Hippocampal formation (tissue), 2 donors: ENCODE results near the gene PTGDS.

Experiments used
- DNase-seq, 2 donors: peaks; one replicate each; lab custom pipeline; 2025; lab: John Stamatoyannopoulos, UW

PTGDS gene

DNA sequence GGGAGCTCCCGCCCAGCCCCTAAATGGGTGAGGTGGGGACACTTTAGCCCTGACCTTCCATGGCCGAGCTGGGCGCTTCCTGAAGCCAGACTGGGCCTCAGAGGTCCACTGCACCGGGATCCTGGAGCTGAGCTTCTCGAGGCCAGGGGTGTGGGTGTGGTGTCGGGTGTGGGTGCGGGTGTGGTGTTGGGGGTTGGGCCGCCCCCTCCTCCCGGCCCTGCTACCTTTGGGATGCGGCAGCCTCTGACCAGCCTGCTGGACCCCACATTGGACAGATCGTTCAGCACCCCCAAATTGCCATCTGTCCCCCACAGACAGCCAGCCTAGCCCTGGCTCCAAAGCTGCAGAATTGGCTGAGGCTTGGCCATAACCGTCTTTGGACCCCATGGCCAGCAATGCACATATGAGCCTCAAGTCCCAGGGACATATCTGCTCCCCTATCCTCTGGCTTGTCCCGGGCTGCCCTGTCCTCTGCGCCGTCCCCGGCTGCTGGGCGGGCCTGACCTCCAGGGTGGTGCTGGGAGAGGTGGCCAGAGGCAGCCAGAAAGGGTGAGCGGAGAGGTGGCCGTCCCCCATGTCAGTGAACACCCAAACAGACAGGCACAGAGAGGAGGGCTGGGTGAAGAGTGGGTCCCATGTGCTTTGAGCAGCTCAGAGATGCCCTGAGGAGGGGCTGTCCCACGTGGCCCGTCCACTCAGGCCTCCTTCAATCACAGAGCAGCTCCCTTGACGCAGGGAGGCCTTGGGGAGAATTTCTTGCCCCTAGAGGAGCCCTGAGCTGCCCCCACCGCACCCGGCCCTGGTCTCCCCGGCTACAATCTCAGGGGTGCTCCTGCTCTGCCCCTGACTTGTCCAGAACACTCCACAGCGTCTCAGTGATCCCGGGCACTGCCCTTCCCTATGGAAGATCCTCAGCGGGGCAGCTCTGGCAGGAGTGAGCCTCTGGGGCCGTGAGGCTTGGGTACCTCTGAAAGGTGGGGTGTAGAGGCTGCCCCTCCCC lies 3.4 kb upstream of the PTGDS start:
- DNase-seq: no peak

DNA sequence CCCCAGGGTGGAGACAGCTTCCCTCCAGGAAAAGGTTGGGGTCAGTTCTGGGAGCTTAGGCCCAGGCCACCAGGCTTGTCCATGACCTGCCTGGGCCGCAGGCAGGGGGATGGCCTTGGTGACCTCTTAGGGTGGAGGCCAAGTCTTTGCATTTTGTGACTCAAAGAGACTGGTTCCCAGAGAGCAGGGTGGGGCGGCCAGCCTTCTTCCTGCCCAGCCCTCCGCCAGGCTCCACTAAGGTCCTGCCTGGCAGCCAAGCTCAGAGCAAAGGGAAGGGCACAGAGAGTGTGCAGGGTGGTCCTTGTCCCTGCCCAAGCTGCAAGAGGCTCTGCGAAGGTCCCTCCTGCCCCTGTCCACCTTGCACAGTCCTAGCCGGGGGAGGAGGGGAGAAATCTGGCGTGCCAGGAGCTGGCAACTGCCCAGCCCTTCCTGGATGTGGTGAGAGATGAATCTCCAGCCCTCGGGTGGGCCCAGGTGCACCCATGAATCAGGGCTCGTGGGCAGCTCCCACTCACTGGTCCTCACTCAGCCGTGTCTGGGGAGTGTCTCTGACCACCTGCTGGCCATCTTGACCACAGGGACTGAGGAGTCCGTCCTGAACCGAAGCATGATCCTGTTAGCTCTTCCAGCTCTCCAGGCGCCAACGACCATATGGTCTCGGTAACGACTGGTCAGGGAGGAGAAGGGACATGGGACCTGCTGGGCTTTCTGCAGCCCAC lies 2.3 kb upstream of the PTGDS start:
- DNase-seq: no peak

DNA sequence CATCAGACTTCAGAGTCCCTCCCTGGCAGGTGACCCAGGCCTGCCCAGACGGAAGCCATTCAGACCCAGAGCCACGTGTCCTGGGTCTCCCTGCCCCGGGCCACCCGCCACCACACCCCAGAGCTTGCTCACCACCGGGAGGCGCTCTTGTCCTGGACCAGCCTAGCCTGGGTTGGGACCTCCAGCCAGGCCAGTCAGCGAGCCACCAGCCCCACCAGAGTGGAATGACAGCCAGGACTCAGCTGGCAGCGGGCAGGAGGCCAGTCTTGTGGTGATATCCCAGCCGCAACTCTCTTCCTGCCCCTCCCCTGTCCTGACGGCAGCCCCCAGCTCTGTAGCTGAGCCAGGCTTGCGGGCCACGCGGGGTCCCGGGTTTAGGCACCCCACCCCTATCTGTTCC lies 1.7 kb upstream of the PTGDS start:
- DNase-seq: peak; percentile 36 to 83

DNA sequence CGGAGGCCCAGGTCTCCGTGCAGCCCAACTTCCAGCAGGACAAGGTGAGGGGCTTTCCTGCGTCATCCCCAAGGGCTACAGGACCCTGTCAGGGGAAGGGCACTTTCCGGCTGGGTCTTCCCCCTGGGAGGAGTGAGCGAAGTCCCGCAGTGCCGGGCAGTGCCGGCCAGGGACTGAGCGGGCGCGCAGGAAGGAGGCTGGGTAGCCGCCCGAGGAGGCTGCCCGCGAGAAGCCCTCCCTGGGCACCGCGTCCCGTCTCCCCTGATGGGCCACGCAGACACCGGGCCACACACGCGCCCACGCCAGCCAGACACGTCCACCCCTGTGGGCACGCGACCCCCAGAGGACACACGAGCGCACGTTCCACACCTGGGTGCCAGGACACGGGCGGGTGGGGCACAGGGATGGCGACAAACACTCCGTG lies 357 bp downstream of the PTGDS start:
- DNase-seq: no peak

DNA sequence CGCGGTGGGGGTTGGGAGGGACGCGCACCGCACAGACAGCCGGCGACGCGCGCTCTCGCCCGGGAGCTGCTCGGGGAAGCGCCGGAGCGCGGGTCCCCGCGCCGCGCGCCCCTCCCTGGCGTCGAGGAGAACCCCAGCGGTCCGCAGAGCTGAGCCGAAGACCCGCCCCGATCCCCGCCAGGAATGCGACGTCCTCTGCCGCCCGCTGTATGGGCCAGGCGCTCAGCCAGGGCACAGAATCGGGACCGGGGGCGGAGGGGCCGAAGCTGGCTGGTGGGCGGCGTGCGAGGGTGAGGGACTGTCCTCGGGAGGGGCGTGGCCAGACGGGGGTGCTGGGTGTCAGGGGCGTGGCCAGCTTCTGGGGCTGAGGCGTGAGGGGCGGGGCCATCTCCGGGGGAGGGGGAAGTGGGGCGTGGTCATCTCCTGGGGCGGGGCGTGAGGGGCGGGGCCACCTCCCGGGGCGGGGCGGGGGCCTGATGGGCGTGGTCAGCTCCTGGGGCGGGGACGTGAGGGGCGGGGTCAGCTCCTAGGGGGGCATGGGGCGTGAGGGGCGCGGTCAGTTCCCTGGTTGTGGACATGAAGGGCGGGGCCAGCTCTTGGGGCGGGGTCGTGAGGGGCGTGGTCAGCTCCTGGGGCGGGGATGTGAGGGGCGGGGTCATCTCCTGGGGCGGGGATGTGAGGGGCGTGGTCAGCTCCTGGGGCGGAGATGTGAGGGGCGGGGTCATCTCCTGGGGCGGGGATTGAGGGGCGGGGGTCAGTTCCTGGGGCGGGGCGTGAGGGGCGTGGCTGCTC lies 965 bp downstream of the PTGDS start:
- DNase-seq: peak; percentile 88 to 95

DNA sequence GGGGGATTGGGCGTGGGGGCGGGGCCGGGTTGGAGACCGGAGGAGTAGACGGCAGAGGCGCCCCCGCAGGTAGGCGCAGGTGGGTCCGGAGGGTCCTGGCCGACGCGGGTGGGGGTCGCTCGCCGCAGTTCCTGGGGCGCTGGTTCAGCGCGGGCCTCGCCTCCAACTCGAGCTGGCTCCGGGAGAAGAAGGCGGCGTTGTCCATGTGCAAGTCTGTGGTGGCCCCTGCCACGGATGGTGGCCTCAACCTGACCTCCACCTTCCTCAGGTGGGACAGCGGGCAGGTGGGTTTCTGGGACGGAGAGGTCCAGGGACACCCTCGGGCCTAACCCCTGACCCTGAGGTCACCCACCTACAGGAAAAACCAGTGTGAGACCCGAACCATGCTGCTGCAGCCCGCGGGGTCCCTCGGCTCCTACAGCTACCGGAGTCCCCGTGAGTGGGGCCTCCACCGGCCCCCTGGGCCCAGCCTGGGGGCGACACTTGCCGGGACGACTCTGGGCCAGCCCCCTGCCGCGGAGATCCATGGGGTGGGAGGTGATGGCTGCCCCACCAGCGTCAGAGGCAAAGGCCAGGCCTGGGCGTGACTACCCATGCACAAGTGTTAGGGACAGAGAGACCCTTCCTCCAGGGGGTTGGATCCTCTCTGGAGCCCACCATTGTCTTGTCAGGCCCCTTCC lies 1.7 kb downstream of the PTGDS start:
- no peak for DNase-seq

DNA sequence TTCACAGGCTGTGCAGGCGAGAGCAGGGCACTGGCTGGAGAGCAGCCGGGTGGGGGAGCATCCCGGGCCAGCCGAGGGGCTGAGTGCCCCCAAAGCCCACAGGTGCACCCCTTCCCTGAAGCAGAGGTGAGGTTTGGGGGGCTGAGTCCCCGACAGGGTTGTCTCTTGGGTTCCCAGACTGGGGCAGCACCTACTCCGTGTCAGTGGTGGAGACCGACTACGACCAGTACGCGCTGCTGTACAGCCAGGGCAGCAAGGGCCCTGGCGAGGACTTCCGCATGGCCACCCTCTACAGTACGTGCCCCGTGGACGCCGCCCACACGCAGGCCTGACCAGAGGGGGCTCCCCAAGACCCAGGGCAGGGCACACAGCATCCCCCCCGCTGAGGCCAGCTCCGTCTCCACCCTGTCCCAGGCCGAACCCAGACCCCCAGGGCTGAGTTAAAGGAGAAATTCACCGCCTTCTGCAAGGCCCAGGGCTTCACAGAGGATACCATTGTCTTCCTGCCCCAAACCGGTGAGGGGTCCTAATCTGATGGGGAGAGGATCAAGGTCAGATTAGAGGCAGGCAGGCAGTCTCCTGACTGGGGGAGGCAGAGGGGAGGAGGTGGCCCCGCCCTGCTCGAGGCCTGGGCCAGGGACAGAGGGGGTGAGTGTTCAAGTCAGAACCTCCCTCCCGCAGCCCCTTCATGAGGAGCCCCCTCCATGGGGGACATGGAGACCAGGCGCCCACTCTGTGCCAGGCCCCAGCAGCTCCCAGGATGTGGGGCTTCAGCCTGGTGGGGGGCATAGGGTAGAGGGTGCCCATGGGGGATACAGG lies 2.7 kb downstream of the PTGDS start:
- DNase-seq: no peak

DNA sequence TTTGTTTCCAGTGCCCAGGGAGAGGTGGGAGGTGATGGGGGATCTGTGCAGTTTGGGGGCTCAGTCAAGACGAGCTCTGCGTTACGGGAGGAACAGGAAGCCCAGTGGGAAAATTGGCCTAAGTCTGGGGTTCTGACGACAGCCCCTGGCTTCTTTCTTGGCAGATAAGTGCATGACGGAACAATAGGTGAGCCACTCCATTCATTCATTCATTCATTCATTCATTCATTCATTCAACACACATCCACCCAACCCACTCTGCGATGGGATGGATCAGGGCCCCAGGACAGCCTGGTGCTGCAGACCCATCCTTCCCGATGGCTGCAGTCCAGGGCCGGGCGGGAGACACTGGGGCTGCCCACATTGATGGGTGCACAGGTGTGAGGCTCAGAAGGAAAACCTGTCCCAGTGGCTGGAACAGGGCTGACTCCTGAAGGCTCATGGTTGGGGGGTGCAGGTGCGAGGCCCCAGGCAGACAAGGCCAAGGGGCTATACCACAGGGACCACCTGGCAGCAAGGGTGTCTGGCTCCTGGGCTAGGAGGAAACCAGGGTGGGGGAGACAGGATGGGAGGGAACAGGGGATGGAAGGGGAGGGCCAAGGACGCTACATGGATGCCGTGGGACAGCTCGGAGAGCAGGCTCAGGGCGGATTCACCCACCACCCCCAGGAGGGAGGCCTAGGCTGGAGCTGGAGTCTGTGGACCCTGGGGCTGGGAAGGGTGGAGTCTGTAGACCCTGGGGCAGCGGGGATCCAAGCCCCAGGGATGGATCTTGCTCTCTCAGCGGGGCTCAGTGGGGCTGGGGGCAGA lies 3.6 kb downstream of the PTGDS start:
- no peak for DNase-seq

DNA sequence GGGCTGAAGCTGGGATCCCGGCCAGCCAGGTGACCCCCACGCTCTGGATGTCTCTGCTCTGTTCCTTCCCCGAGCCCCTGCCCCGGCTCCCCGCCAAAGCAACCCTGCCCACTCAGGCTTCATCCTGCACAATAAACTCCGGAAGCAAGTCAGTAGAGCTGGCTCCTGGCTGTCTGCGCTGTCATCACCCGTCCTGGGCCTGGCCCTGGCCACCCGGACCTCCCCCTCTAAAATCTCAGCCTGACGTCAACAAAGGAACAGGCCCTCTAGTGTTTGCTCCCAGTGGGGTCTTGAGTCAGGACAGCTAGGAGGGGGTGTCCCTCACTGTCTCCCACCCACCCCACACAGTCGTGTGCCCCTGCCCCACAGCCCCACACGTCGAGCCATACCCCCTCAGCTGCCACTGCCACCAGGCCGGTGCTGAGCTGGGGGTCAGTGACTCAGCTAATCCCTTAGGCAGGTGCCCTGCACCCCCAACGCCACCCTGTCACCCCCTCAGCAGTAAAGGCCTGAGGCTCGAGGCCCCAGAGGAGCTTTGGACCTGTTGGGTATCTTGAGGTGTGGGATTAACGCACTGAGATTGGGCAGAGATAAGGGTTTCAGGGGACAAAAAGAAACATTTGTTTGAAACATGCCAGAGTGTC lies 4.4 kb downstream of the PTGDS start:
- peak; percentile 52 to 69 for DNase-seq

DNA sequence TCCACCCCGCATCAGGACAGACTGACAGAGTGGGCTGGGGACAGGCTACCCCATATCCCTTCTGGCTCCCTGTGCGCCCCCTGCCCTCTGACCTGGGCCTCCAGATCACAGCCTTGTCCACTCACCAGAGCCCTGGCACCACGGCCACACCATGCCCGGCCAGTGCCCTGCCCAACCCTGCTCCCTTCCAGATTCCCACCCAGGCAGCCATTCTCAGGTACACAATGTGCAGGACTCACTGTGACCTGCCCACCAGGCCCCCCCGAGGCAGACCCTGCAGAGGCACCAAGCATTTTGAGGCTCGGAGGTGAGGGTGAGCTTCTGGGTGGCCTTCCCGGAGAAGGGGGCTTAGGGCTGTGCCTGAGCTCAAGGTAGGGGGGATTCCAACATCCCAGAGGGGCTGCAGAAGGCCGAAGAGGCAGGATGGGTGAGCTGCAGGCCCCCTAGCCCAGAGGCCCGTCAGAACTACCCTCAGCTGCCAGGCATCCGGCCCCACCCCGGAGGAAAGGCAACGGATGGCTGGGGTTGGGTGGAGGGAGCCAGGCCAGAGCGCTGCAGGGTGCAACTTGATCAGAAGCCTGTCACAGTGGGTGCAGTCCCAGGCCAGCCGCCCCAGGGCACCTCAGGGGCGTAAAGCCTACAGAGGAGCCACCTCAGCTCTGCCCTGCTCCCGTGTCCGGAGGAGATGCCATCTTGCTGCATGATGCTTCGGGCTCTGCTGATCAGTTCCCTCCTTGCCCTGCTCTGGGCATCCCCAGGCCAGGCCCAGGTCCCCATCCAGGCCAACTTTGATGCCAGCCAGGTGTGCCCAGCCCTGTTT lies 5.1 kb downstream of the PTGDS start, which contains the start of gene LCNL1:
Gene LCNL1, plus strand, starts transcription at position 762 of the 820 bp plus-strand sequence. CDS start 594 bp downstream, outside the sequence.
- peak in 1 of 2 donors; percentile 67 for DNase-seq

DNA sequence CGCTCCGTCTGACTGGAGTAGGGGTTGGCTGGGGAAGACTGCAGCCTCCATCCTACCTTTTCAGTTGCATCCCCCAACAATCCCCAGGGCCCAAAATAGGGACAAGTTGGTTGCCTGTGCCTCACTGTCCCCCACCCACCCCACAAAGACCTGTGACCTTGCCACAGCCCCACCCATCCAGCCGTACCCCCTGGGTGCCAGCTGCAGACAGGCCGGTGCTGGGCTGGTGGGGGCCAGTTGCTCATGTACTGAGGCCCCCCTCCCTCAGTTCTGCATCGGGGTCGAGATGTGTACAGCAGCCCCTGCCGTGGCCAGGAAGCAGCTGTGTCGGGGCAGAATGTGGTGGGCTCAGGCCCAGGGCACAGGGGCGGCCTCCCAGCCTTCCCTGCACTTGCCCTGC lies 5.9 kb downstream of the PTGDS start:
- no peak for DNase-seq

DNA sequence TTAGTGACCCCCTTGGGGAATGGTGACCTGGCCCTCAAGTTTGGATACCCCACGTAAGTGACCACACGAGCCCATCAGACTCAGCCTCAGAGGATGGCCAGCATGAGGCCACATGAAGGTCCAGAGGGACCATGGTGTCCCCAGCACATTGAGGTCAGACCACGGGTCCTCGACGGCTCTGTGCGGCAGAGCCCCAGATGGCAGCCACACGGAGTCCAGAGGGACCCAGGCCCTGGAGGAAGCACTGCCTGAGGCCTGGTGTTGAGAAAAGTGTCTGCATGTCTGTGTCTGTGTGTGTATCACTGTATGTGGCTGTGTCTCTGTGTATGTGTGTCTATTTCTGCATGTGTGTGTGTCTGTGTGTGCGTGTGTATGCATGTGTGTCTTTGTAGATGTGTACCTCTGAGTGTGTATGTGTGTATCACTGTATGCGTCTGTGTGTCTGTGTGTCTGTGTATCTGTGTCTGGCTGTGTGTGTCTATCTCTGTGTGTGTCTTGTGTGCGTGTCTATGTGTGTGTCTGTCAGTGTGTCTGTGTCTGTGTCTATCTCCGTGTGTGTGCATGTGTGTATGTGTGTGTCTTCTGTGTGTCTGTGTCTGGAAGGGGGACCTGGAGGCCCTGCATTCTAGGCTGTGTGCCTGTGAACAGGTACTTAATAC lies 6.5 kb downstream of the PTGDS start:
- DNase-seq: no peak

DNA sequence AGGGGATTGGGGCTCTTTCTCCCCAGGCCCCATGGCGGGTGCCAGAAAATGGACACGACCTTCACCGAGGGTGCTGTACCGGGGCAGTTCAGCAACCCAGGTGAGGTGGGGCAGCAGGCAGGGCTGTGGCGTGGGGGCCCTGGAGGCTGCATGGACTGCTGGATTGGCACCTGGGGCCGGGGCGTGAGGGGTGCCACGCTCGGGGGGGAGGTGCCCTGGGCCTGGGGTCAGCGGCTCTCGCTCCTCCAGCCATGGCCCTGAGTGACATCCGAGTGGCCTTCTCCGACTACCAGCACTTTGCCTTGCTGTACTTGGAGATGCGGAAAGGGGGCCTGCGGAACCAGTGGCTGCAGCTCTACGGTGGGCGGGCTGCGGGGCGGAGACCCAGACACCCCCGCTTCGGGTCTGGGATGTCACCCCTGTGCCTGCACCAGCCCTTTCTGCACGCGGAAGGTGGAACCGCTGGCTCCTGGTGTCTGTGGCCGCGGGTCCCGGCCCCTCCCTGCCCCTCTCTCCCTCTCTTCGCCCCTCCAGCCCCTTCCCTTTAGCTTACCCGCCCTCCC lies 7.2 kb downstream of the PTGDS start:
- no peak for DNase-seq

DNA sequence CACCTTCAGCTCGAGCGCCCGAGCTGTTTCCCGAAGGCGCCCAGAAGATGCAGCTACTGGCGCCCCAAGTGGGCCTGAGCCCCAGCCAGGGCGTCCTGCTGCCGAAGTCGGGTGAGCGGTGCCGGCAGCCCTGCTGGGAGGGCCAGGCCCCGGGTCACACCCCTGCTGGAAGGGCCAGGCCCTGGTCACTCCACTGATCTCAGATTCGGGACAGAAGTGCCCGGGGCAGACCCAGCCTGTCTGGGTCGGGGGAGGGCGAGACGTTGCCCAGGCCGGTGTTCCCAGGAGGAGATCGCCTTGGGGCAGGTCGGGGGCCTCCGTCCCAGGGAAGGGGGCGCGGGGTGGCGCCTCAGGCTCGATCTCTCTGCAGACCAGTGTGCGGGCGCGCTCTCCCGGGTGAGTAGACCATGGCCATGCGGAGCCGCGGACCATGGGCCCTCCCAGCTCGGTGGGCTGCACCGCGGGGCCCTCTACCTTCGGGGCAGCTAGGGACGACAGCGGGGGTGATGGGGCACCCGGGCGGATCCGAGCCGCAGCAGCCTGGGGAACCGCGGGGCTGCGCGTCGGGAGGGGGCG lies 7.8 kb downstream of the PTGDS start:
- DNase-seq: no peak

DNA sequence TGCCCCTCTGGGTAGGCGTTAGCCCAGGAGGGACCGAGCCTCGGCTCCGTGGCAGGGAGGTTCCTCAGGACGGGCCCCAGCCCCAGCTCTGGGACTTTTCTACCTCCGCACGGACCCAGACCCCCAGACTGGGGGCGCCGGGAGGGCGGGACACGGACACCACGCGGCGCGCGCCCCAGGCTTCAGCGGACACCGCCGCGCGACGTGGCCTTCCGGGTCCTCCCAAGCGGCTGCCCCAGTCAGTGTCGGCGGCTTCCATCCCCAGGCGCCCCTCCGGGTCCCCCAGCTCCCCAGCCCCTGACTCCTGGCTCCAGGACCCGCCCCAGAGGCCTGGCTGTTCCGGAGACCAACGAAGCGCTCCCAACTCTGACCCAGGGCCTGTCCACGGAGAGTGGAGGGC lies 8.5 kb downstream of the PTGDS start:
- DNase-seq: no peak

DNA sequence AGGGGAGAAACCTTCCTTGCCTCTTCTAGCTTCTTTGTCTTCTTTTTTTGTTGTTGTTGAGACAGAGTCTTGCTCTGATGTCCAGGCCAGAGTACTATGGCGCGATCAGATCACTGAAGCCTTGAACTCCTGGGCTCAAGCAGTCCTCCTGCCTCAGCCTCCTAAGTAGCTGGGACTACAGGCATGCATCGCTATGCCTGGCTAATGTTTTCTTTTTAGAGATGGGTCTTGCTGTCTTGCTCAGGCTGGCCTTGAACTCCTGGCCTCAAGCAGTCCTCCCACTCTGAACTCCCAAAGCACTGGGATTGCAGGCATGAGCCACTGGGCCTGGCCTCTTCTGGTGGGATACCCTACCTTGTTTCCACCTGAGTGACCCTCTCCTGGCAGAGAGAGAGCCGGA lies 11.6 kb downstream of the PTGDS start:
- DNase-seq: no peak
